Skeletal muscle cell (primary cell): Measurements from ENCODE around the gene SORCS2.

Experiments
- DNase-seq: peaks from one replicate; pipeline ENCODE4 v3.0.0-alpha.2; 2010; ENCODE audit warnings: low read depth
- H3K4me3 ChIP-seq: 2 replicates; pipeline ENCODE4 v1.5.1; 2011; ENCODE audit warnings: low read depth, mild to moderate bottlenecking, control low read depth, low read length, moderate library complexity

The SORCS2 gene

GRCh38 chr4:7425124-7425523 is 232.8 kb downstream of the SORCS2 start:
- no peak overlapping the region for H3K4me3 ChIP-seq
- no peak for DNase-seq

DNA sequence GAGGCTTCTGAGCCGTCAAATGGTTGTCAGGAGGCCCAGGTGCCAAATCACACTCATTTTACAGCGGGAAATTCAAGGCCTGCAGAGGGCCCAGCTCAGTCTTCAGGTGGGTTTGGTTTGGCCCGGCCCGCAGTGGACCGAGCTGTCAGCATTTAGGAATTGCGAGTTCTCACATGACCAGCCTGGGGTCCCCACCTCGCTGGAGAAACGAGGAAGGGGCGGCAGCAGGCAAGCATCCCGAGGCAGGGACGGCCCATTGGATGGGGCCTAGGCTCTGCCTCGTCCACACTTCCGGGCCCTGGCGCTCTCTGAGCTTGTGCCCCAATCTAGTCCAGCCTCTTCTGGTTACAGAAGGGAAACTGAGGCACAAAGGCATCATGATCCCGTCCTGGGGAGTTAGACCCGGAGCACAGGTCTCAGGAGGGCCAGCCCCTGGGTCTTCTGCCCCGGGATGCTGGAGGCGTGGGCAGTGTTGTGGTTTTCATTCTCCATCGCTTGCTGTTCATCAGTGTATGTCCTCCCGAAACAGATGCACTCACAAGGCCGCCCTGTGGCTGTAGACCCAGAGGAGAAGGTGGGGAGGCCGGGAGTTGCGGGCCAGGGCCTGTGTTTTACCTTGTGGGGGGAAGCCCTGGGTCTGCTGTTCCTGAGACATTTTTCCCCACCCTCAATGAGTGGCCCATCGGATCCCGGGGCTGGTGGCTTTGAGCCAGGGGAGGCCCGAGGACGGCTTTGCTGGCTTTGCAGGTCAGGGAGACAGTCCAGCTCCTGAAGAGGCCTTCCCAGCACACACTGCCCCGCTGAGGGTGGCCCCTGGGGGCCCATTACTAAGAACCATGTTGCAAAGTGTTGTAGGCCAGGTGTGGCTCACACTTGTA is 233.5 kb downstream of the SORCS2 start:
- no peak overlapping the region for H3K4me3 ChIP-seq
- no peak for DNase-seq

- H3K4me3 ChIP-seq: no peak overlapping the region
- no peak for DNase-seq
These were observed 234.3 kb downstream of the SORCS2 start for GRCh38 chr4:7426525-7427171.

GRCh38 chr4:7427361-7427760 is 235.0 kb downstream of the SORCS2 start:
- H3K4me3 ChIP-seq: no peak overlapping the region
- DNase-seq: no peak

DNA sequence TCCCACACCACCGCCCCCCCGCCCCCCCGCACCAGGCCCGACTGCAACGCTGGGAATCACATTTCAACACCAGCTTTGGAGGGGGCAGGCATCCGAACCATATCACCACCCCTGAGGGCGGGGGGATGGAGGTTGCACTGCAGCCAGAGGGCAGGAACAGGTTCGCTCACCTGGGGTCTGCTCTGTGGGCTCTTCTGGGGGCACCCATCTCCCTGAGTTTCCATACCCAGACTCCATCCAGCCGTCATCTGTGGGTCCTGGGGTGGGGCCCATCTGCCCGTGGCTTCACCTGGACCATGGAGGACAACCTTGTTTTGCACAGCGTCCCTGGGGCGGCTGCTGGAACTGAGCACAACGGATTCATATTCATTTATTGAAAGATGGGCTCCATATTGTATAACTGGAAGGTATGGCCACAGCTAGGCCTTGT is 235.5 kb downstream of the SORCS2 start:
- no peak overlapping the region for H3K4me3 ChIP-seq
- no peak for DNase-seq

- H3K4me3 ChIP-seq: no peak overlapping the region
- DNase-seq: no peak
These were observed 236.1 kb downstream of the SORCS2 start for GRCh38 chr4:7428261-7429068.

DNA sequence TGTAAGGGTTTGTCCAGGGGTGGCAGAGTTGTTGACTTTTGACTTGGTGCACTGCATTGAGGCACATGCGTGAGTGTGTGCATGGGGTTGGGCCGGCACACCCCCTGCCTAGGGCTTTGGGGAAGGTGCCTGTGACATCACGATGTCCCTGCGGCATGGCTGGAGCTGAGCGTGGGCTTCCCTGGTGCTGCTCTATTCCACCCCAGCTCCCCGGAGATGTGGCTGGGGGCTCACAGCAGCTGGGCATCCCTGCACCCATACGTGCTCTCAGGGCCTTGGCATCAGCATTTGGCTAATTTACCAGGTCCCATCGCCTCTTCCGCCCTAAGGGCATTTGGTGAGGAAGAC is 236.7 kb downstream of the SORCS2 start:
- H3K4me3 ChIP-seq: no peak overlapping the region
- DNase-seq: no peak

DNA sequence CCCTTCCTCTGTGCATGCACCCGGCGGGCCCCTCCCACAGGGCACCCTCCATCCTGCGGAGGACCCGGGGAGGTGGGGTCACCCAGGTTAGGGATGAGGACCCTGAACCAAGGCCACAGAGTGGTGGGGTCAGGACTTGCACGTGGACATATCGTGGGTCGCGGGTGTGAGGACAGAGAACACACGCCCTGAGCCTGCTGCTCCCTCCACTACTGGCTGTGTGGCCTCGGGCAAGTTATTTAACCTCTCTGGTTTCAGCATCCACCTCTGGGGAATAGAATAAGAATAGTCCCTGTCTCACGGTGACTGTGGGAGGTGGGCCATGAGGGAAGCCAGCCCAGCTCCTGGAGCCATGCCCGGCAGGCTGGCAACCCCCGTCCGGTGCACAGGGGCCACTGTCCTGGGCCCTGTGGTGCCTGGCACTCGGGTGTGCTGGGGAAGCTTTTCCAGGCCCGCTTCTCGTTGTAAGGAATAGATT is 237.3 kb downstream of the SORCS2 start:
- DNase-seq: no peak
- no peak overlapping the region for H3K4me3 ChIP-seq

DNA sequence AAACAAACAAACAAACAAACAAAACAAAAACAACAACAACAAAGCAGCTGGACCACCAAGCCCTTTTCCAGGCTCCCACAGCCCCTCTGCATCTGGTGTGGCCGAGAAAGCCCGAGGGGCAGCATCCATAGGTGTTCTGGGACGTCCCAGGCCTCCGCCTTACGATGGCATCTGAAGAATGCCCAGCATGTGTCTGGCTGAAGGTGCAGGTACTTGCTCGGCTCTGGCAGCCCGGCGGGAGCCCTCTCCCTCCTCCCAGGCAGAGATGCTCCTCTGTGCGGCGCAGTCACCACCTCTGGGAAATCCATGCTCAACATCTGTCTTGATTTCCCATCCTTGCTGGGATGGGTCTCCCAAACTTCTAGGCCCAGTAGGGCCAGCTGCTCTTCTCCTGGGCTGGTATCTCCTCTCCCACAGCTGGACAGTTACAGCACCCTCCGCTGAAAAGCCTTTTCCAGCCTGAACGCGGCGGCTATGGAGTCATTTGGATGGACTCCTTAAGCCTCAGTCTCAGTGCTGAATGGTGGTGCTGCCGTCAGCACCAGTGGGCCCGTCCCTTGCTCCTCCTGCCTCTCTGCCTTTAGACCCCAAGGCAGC is 238.1 kb downstream of the SORCS2 start:
- DNase-seq: no peak
- no peak overlapping the region for H3K4me3 ChIP-seq

DNA sequence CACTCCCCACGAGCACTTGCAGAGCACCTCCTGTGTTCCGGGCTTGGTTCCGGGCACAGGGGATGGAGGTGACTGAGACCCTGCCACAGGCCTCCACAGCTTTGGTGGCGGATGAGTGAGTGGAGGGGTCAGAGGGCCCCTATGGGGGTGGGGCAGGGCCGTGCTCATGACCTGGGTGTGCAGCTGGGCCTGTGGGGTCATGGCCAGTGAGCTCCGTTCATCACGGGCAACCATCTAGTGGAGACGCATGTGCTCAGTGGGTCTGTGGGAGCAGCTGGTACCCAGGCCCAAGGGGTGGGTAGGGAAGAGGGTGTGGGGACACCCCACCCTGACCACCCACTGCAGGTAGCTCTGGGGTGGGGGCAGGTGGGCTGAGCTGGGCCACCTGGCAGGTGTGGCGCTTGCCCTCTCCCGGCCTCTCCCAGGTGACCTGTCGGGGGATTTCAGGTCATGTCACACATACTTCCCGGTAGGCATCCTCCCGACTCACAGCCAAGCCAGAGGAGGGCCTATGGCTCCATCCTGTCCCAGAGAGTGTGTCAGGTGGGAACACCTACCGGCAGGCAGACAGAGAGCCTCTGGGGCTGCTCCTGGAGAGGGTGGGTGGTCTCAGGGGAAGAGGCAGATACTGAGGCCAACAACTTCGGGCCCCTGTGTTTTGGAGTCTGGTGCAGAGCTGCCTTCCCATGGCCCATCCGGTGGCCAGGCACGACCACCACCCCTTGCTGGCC is 238.8 kb downstream of the SORCS2 start:
- H3K4me3 ChIP-seq: no peak overlapping the region
- DNase-seq: no peak

DNA sequence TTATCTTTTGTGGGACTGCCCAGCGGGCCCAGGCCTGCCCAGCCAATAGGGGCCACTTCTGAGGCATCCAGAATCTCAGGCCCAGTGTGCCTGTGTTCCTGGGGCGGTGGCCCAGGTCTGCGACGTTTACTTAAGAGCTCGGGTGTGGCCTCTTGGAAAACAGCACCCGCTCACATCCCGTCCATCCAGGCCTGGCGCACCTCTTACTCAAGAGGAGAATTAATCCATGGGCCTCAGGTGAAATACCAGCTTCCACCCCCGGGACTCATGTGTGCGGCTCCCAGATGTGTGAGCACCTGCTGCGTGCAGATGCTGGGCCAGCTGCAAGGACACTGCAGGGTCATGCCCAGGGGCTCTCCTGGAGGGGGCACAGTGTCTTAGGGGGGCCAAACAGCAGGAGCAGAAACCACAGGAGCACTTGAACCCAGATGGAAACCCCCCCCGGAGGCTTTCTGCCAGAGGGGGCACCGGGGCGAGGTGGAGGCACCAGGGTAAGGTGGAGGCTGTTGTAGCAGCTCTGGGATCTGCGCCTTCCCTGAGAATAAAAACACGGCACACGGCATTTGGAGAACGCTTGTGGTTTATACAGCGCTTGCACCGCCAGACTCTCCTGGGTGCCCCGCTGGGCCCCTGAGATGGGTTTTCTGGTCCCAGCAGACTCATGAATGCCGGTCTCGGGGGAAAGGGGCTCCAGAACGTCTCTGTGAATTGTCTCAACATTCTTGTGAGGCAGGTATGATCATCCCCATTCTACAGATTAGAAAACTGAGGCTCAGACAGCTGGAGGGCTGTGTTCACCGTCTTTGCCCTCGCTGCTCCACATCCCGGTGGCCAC is 239.6 kb downstream of the SORCS2 start:
- H3K4me3 ChIP-seq: no peak overlapping the region
- DNase-seq: no peak

GRCh38 chr4:7432531-7433375 is 240.4 kb downstream of the SORCS2 start:
- no peak overlapping the region for H3K4me3 ChIP-seq
- no peak for DNase-seq

DNA sequence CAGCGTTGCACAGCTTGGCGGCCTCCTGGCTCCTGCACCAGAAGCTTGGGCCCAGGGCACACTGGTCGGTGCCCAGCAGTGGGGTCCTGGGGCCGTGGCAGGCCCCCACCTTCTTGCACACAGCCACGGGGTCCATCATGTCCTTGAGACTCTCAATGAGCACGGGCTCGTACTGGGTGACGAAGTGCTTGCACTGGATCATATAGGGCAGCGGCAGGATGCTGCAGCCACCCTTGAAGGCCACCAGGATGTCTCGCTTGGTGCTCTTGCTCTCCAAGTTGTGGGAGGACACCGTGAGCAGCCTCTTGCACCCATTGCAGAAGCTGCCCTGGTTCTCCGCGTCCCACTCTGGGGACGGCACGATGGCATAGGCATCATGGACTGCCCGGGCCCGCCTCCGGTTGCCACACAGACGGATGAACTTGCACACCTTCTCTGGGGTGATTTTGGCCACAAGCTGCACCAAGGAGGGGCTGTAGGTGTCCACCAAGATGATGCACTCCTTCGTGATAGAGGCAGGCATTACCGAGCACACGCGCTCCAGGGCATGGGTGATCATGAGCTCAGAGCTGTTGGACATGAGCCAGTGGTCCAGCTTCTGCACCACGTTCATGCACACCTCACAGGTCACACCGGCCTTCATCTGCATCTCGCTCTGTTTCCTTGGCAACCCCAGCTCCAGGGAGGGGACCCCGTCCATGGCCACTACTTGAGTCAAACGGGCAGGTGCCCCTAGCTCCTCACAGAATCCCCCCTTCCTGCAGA is 241.2 kb downstream of the SORCS2 start:
- H3K4me3 ChIP-seq: no peak overlapping the region
- DNase-seq: no peak

DNA sequence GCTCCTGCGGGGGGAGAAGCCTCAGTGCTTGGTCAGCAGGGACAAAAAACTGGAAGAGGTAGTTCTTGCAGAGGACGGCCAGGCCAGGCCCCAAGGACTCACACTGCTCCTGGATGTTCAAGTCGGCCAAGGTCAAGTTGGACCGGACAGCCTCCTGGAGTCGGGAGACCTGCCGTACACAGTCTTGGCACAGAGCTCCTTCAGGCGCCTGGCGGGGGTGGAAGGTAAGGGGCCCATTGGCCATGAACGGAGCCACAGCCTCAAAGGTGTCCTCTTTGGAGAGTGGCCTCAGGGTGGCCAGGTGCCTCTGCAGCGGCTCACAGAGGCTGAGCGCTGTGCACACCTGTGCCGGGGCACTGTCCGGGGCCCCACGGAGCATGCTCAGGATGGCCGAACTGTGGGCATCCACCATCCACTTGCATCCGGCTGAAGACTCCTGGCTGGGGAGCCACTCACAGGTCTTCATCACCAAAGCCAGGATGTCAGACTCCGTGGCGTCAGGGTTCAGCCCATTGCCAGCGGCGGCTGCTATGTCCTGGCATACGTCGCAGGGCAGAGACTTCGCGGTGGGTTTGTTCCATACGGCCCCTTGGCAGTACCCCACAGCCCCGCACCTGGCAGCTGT is 241.9 kb downstream of the SORCS2 start:
- no peak for DNase-seq

DNA sequence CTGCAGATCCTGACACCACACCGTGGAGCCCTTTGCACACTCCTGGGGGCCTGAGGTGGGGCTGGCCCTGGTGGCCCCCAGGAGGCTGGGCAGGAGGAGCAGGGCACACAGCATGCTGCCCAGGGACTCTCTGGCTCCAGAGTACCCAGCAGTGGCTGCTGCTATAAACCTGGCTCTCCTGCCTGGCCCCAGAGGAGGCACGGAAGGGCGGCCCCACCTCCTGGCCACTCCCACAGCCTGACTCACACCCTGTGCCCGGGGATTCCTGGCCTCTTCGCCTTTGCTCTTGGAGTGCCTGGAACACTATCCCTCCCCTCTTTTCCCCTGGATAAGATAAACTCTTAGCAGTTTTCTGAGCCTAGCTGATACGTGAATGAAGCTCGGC is 242.4 kb downstream of the SORCS2 start, which contains the start of gene PSAPL1:
TSS of gene PSAPL1 (minus strand) at position 165 of the 385 bp plus-strand sequence. CDS start at position 114, 51 bp downstream.
- H3K4me3 ChIP-seq: no peak within 1 kb of the TSS
- no peak for DNase-seq

More for the DNA sequence above, 241.9 kb downstream of the SORCS2 start:
- no peak overlapping the region for H3K4me3 ChIP-seq

GRCh38 chr4:7435471-7436061 is 243.2 kb downstream of the SORCS2 start:
- H3K4me3 ChIP-seq: no peak overlapping the region
- no peak for DNase-seq
